NB4 (cell line): ENCODE measurements around the gene MEA1.

Source experiments
- DNase-seq: peaks from one replicate; pipeline ENCODE4 v3.0.0; 2010; ENCODE audit warnings: low read depth
- H3K4me3 ChIP-seq: one replicate; pipeline ENCODE4 v1.5.1; 2011; ENCODE audit warnings: mild to moderate bottlenecking, low read depth, low read length, moderate library complexity
- MYC ChIP-seq: IDR thresholded peaks from 2 replicates; pipeline ENCODE4 v1.6.1; 2011; ENCODE audit warnings: low read depth, low read length
- POLR2A ChIP-seq: IDR thresholded peaks from 2 replicates; pipeline ENCODE4 v1.6.1; 2011; ENCODE audit warnings: mild to moderate bottlenecking; ENCODE audit not compliant: insufficient read length; ENCODE audit errors: extremely low read depth
- TF ChIP-seq, protein P1 (sequence below): IDR thresholded peaks from one replicate; pipeline ENCODE4 v1.5.1; 2012; ENCODE audit warnings: low read depth, low read length
- TF ChIP-seq, protein P2 (sequence below): IDR thresholded peaks from 2 replicates; pipeline ENCODE4 v1.6.1; 2011; ENCODE audit warnings: low read depth, low read length

MEA1 gene

DNA sequence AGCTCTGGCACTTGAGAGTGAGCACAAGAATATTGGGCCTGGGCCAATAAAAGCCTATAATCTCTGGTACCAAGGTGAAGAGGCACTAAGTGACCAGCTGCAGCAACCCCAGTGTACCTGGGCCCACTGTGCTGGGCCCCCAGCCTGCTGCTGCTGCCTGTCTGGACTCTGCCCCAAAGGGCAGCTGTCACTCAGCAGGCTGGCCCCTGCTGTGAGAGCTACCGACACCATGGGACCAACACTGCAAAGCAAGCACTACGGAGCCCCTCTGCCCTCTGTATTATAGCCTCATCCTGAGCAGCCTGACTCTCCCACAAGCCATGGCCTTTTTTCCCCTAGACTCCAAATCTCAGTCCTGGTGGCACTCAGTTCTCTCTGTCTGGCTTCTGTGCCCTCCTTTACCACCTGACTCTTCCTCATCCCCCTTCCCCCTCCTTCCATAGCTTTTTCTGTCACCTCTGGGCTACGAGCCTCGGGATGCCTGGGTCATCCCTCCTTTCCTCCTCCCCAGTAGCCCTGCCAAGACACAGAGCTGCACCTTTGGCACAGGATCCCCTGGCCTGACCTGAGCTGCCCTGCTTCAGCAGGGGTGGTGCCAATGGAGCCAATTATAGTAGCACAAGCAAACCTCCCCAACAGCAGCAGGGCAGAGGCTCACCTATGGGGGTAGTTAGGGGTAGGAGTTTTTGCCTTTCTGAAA, 21.9 kb upstream of the MEA1 start:
- H3K4me3 ChIP-seq: no peak overlapping the region
- no peak for DNase-seq
- TF ChIP-seq MYC: no peak
- TF ChIP-seq, protein P1, sequence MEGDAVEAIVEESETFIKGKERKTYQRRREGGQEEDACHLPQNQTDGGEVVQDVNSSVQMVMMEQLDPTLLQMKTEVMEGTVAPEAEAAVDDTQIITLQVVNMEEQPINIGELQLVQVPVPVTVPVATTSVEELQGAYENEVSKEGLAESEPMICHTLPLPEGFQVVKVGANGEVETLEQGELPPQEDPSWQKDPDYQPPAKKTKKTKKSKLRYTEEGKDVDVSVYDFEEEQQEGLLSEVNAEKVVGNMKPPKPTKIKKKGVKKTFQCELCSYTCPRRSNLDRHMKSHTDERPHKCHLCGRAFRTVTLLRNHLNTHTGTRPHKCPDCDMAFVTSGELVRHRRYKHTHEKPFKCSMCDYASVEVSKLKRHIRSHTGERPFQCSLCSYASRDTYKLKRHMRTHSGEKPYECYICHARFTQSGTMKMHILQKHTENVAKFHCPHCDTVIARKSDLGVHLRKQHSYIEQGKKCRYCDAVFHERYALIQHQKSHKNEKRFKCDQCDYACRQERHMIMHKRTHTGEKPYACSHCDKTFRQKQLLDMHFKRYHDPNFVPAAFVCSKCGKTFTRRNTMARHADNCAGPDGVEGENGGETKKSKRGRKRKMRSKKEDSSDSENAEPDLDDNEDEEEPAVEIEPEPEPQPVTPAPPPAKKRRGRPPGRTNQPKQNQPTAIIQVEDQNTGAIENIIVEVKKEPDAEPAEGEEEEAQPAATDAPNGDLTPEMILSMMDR: no peak
- TF ChIP-seq, protein P2, sequence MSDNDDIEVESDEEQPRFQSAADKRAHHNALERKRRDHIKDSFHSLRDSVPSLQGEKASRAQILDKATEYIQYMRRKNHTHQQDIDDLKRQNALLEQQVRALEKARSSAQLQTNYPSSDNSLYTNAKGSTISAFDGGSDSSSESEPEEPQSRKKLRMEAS: no peak

DNA sequence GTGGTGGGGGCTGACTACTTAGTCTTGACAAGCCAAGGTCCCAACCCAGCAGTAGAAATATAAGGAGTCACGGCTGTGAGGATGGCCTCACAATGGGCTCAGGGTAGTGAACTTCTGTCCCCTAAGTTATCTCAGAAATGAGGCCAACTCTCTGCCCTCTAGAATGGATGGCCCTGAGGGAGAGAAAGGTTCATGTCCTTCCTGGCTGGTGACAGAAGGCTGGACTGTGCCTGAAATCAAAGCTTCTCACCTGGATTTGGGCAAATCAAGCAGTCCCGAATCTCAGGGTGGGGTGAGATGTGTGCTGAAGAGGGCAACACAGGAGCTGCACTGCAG, 20.4 kb upstream of the MEA1 start:
- TF ChIP-seq MYC (no peak), POLR2A (no peak)
- TF ChIP-seq, protein P2: no peak
- TF ChIP-seq, protein P1: no peak
- H3K4me3 ChIP-seq: no peak overlapping the region
- no peak for DNase-seq

DNA sequence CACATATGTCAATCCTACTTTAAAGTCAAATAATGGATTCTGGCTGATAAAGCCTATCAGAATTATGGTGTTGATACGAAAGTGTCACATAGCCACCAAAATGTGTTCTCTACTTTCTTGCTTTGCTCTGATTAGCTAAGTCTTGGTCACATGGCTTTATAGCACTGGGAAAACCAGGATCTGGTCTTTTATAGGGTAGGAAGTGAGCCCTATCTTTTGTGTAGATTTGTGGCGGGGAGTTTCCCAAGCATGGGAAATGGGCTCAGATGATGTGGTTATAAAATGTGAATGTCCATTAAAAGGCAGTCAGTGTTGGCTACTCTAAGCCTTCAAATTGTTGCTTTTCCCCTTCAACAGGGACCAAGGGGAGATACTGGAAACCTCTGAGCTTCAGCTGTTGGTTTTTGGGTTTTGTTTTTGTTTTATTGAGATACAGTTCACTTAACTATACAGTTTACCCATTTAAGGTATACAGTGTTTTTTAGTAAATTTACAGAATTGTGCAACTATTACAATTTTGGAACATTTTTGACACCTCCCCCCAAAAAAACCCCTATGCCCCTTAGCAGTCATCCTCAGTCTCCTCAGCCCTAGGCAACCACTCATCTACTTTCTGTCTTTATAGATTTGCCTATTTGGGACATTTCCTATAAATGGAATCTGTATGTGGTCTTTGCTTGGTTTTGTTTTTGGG, 19.9 kb upstream of the MEA1 start:
- H3K4me3 ChIP-seq: no peak overlapping the region
- TF ChIP-seq POLR2A (no peak), MYC (no peak)
- TF ChIP-seq, protein P2: no peak
- TF ChIP-seq, protein P1: no peak
- no peak for DNase-seq

DNA sequence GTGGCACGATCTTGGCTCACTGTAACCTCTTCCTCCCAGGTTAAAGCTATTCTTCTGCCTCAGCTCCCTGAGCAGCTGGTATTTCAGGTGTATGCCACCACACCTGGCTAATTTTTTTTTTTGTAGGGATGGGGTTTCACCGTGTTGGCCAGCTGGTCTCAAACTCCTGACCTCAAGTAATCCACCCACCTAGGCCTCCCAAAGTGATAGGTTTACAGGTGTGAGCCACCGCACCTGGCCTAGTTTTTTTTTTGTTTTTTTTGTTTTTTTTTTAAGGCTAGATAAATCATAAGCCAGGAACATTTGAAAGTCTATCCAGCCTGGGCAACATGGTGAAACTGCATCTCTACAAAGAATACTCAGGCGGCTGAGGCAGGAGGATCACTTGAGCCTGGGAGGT, 18.6 kb upstream of the MEA1 start:
- DNase-seq: no peak
- TF ChIP-seq, protein P2: no peak
- TF ChIP-seq, protein P1: no peak
- TF ChIP-seq MYC (no peak), POLR2A (no peak)
- H3K4me3 ChIP-seq: no peak overlapping the region

DNA sequence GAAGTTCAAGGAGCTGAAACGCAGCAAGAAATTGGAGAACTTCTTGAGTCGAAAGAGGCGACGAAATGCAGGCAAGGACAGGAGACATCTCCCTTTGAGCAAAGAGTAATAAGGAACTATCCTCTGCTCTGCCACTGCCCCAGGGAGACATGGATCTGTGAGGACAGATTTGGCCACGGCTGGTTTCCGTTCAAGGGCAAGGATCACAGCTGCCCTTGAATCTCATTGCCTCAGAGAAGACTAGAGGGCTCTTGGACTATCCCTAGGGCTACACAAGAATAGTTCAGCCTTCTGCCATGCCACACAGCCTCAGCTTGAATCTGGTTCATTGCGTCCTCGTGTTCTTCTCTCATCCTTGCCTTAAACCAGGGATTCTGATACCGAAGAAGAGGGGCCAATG, 15.4 kb upstream of the MEA1 start:
- H3K4me3 ChIP-seq: no peak overlapping the region
- no peak for DNase-seq
- no peak for TF ChIP-seq POLR2A
- no peak for TF ChIP-seq MYC
- TF ChIP-seq, protein P1: no peak
- TF ChIP-seq, protein P2: no peak
